Kidney (tissue), 14 donors: ENCODE measurements around the gene HSBP1L1. TPM values are rescaled to one million over a fixed set of nuclear protein-coding genes. Genes with fewer than 3 reads are reported as not detected.

Experiments
- DNase-seq, 5 donors: peaks; one replicate each; pipeline ENCODE4 v3.0.0-alpha.2; 2013 to 2020
- FAIRE-seq: peaks from 2 replicates; lab custom pipeline; 2012; peaks lifted over from hg19 to GRCh38; lab: Jason Lieb, UNC
- H3K27ac ChIP-seq, 2 donors: one replicate each; pipeline ENCODE4 v1.7.0; 2013; ENCODE audit warnings: low read depth in 2 of 2, low read length in 2 of 2, inconsistent platforms in 1 of 2
- H3K27me3 ChIP-seq: one replicate; pipeline ENCODE4 v1.7.1; 2013; ENCODE audit warnings: low read length, inconsistent platforms; ENCODE audit not compliant: control insufficient read depth, insufficient read depth
- H3K36me3 ChIP-seq, 3 donors: one replicate each; pipeline versions ENCODE4 v1.7.0 to v1.7.1; 2013; ENCODE audit warnings: low read length in 3 of 3, control low read depth in 1 of 3, inconsistent platforms in 1 of 3; ENCODE audit not compliant: insufficient read depth in 3 of 3, control insufficient read depth in 2 of 3
- H3K4me1 ChIP-seq, 3 donors: one replicate each; pipeline versions ENCODE4 v1.7.0 to v1.7.1; 2013; ENCODE audit warnings: low read length in 3 of 3, inconsistent platforms in 1 of 3, low read depth in 1 of 3; ENCODE audit not compliant: control insufficient read depth in 2 of 3, insufficient read depth in 2 of 3
- H3K4me3 ChIP-seq, 3 donors: one replicate each; pipeline versions ENCODE4 v1.7.0 to v1.8.1; 2013; ENCODE audit warnings: low read length in 3 of 3, control low read depth in 1 of 3, inconsistent platforms in 1 of 3
- H3K9ac ChIP-seq, 3 donors: one replicate each; pipeline versions ENCODE4 v1.7.0 to v1.7.1; 2013; ENCODE audit warnings: low read length in 3 of 3, control low read depth in 1 of 3, inconsistent platforms in 1 of 3
- H3K9me3 ChIP-seq, 3 donors: one replicate each; pipeline versions ENCODE4 v1.7.0 to v1.7.1; 2013; ENCODE audit warnings: low read length in 3 of 3, control low read depth in 1 of 3, inconsistent platforms in 1 of 3; ENCODE audit not compliant: control insufficient read depth in 2 of 3, insufficient read depth in 1 of 3
- intact Hi-C: fragments of 100-400 bp; cut with DNase I; formaldehyde crosslinking; loops from one replicate; pipeline ENCODE4 v1.11.1; 2022
- polyA plus RNA-seq: library from polyadenylated mRNA; stranded (reverse); fragments of 350-450 nt; fragmentation: Illumina TruSeq; extraction: RNeasy Lipid Tissue Mini Kit (QIAGEN cat#74804); gene quantifications from one replicate; pipeline ENCODE4 v1.2.3, GENCODE V29; 2014; ENCODE audit warnings: low read depth, low replicate concordance; ENCODE audit not compliant: insufficient read depth
- total RNA-seq: library from RNA; stranded (reverse); fragmentation: NEBNext Ultra II Directional; extraction: Animal tissue kit (Norgen Biotek cat#: 25700); gene quantifications from one replicate; pipeline ENCODE4 v1.2.1, GENCODE V29; 2021
- TF ChIP-seq, protein P1 (sequence below): IDR thresholded peaks from 3 replicates; pipeline ENCODE4 v1.5.1; 2012; ENCODE audit warnings: mild to moderate bottlenecking, moderate library complexity, borderline replicate concordance; ENCODE audit not compliant: insufficient read depth; ENCODE audit errors: extremely low read depth
- donor health status: control.
- donor health status: control.
- donor health status: control.
- donor health status: control.
- donor health status: control.
- donor health status: DM: yes; HTN: yes; CAD: no.
- donor health status: Normal renal cell carcinoma (clear cell type).

The HSBP1L1 gene
- total and polyA plus RNA-seq, 2 donors from 2014 or later = 26.0 to 43.6 TPM

DNA sequence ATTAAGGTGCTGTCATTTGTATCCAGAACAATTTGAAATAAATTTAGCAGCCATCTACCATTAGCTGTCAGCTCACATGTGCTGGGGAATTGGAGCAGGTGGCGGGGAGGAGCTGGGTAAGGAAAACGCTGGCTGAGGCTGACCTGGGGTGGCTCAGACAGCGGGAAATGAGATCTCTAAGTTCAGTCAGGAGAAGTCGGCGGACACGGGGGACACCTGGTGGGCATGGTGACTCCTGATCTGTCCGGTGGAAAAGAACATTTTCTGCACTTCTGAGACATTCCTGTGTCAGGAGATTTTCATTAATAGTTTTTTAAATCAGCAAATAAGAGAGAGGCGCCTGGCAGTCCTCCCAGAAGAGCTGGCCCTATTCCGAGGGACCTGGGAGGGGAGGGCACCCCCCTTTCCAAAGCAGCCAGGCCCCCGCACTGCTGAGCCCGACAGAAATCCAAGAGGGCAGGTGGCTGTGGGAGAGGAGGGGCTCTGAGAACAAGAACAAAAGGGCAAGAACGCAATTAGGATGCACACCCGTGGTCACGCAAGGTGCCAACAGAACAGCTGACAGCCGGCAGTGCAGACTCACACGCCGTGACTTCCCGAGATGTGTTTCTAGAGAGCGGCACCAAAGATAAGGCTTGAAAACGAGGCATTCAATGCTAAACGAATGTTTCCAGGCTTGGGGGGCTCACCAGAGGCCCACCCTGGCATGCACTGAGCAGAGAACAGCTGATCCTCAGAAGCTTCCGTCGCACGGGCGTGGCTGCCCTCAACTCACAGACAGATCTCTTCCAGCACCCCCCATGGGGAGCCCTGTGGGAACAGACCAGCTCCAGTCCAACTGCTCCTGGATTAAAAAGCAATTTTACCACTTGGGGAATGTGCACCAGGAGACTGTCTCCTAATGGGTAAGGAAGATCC lies 39.4 kb upstream of the HSBP1L1 start:
- H3K9me3 ChIP-seq = peaks cover under 1 to 9% (median 5%) of the 10 kb centered on the region in 3 donors
- intact Hi-C loops = no loop called here
- peaks cover 0 to 11% (median 9%) of the 10 kb centered on the region in 3 donors for H3K4me1 ChIP-seq
- no peak overlapping the region for H3K9ac ChIP-seq
- TF ChIP-seq, protein P1, sequence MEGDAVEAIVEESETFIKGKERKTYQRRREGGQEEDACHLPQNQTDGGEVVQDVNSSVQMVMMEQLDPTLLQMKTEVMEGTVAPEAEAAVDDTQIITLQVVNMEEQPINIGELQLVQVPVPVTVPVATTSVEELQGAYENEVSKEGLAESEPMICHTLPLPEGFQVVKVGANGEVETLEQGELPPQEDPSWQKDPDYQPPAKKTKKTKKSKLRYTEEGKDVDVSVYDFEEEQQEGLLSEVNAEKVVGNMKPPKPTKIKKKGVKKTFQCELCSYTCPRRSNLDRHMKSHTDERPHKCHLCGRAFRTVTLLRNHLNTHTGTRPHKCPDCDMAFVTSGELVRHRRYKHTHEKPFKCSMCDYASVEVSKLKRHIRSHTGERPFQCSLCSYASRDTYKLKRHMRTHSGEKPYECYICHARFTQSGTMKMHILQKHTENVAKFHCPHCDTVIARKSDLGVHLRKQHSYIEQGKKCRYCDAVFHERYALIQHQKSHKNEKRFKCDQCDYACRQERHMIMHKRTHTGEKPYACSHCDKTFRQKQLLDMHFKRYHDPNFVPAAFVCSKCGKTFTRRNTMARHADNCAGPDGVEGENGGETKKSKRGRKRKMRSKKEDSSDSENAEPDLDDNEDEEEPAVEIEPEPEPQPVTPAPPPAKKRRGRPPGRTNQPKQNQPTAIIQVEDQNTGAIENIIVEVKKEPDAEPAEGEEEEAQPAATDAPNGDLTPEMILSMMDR = peak; percentile 26
- peak overlapping the region; percentile 44 to 68 for H3K27ac ChIP-seq
- peak; percentile 58 to 75 (median 66) for DNase-seq
- H3K4me3 ChIP-seq = no peak overlapping the region
- FAIRE-seq = no peak
- no peaks in the 10 kb centered on the region for H3K27me3 ChIP-seq
- peaks cover 3 to 14% (median 8%) of the 10 kb centered on the region in 3 donors for H3K36me3 ChIP-seq

DNA sequence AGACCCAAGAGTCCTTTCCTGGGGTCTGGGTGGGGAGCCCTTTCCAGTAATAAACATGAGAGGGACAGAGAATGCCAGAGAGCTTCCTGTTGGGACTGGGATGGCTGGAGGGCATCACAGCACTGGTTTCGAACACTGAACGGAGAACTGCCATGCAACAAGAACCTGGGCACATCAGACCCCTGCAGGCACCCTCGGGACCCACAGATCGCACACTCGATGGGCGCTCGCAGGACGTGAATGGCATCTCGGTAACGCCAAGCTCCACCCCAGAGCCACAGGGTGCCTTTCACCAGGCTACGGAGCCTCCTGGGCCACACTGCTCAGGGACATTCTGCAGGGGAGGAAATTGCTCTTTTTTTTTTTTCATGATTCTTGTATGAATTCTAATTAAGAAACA lies 38.1 kb upstream of the HSBP1L1 start:
- no peak for FAIRE-seq
- no peaks in the 10 kb centered on the region for H3K27me3 ChIP-seq

DNA sequence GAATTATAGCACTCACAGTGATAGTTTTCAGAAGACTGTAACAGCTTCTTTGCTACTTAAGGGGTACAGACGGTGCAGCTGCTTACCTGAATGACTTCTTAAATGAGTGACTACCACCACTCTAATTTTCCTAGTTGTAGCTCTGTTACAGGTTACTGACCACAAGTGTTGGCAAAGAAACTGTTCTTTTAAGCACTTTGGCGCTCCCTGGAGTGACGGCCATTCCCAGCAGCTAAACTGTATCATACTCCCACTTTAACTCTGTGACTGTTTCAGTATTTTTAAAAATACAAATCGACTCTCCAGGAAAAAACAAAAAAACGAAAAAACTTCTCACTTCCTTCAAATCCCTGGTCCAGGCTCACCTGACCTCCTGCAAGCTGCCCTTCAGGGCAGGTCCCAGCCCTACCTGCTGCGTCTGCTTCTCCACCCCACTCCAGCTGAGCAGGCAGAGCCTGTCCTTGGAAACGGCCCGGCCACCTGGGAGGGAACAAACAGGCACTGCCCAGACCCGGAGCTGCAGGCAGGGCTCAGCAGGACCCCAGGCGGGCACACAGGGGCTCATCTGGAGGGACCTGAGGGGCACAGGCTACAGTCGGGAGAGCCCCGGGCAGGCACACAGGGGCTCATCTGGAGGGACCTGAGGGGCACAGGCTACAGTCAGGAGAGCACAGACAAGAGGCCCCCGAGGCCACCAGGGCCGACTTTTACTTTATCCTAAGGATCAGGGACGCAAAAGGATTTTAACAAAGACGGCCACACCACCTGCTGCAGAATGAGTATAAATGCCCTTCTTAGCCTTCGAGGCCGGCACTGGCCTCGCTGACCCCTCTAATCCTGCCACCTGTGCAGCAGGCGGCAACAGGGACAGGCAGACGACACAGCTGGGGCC lies 37.5 kb upstream of the HSBP1L1 start:
- Histone ChIP-seq H3K27me3 (no peaks in the 10 kb centered on the region), H3K4me3 (no peak overlapping the region), H3K4me1 (peaks cover 0 to 11% (median 9%) of the 10 kb centered on the region in 3 donors), H3K36me3 (peaks cover 3 to 17% (median 8%) of the 10 kb centered on the region in 3 donors), H3K27ac (peak overlapping the region in 1 of 2 donors; percentile 7), H3K9me3 (peaks cover 0 to 13% (median 5%) of the 10 kb centered on the region in 3 donors), H3K9ac (no peak overlapping the region)
- no peak for FAIRE-seq
- TF ChIP-seq, protein P1 = no peak
- peak in 2 of 5 donors; percentile 33 to 63 for DNase-seq
- intact Hi-C loops = no loop called here

More for the DNA sequence above, 38.1 kb upstream of the HSBP1L1 start:
- intact Hi-C loops = no loop called here
- DNase-seq = peak in 1 of 5 donors; percentile 50
- H3K4me3 ChIP-seq = no peak overlapping the region
- peaks cover 3 to 17% (median 8%) of the 10 kb centered on the region in 3 donors for H3K36me3 ChIP-seq
- H3K27ac ChIP-seq = peak overlapping the region in 1 of 2 donors; percentile 24
- H3K9ac ChIP-seq = no peak overlapping the region
- H3K4me1 ChIP-seq = peaks cover 0 to 11% (median 9%) of the 10 kb centered on the region in 3 donors
- H3K9me3 ChIP-seq = peaks cover 0 to 13% (median 5%) of the 10 kb centered on the region in 3 donors
- TF ChIP-seq, protein P1 = no peak
